Measurements from ENCODE around the gene SLX4IP.

The SLX4IP gene

DNA sequence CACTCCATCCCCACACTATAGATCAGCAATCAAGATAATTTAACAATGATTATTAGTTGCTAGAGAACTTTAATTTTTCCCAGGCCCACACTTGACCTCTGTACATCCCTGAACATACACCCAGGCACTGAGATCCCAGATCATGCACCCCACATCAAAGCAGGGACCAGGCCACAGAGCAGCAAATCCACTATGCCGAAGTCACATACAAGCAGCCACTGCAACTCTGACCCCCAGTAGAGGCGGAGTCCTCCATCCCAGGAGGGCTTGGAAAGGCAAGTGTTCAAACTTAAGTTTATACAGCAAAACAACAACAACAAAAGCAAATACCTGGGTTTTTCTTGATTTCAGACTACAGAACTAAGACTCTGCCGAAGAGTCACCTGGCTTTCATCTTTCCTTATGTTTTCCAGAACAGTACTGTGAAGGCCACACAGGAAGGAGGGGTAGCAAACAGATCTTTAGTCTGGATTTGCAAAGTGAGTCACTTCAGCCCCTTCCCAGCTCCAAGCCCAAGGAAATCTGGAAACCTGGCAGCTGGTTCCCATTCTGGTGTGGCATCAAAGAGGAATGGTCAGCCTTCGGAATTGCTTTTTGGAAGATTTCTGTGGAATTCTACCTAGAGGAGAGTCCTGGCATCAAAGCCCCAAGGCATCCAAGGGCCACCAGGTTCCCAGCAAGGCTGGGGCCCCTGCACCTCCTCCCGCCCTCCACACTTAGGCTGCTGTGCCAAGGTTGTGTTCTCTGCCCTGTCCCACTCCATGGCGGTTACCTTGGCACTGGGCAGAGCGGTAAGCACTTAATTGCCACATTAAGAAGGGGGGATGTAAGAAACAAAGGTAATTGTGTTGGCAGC, 231.3 kb downstream of the SLX4IP start:
- no peak for DNase-seq (ENCODE audit: low read depth)

DNA sequence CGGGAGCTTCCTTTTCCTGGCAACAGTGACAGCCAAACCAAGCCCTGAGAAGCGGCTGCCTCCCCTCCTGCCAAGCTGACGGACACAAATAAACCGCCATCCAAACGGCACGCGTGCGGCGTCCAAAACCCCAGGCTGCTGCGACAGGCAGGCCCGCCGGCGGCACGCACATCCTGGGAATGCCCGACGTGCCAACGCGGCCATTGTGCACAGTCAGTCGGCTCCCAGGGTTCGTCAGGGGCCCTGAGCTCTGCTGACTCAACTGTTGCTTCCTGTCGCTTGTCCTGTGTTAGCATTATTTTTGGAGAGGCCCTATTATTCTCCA, 231.9 kb downstream of the SLX4IP start:
- DNase-seq (ENCODE audit: low read depth): no peak

DNA sequence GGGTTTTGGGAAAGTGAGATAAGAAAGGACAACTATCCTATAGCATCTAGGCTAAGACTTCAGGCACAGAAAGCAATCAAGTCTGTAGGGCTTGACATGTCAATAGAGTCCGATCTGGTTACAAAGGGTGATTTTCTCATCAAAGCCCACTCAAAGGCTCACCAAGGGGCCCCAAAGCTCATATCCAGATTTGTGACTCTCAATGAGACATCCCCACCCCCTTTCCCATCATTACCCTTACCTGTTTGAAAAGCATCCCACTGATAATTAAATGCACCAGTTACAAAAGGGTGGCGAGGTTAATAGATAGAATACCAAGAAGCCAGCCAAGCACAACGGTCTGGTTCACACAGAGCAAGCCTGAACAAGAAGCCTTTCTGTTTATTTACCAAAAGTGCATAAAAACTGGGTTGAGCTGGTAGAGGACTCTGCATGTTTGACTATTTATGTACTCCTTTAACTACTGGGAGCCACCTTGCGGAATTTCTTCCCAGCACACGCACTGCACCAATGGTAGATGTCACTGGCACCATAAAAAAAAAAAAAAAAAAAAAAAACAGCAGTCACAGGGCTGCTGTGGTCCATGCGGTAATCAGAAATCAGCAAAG, 232.6 kb downstream of the SLX4IP start:
- no peak for DNase-seq (ENCODE audit: low read depth)

DNA sequence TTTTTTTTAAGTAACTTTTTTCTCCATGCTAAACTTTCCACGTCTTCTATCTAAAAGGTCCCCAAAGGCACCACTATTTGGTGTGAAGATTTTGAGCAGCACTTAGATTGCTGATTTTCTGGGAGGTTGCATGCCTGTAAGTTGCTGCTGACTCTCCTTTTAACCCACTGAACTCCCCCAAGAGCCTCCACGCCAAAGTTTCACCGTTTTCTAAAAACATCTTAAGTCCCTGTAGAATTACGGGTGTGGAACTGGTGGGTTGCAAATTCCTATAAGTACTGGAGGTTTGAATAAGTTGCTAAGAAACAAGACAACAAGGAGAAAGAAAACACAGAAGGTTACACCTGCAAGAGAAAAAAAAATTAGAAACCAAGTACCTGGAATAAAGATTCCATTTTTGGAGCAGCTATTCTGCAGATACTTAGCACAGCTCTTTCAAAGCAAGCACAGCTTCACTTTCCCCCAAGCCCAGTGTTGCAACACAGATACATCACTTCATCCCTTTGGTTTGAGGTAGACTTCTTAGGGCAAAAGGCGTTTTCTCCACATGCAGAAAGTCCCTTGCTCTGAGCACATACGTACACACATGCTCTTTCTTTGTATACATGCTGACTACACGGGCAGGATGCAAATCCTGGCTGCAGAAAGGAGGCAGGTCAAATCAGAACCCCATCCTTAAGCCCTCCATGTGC, 233.7 kb downstream of the SLX4IP start:
- DNase-seq (ENCODE audit: low read depth): no peak

DNA sequence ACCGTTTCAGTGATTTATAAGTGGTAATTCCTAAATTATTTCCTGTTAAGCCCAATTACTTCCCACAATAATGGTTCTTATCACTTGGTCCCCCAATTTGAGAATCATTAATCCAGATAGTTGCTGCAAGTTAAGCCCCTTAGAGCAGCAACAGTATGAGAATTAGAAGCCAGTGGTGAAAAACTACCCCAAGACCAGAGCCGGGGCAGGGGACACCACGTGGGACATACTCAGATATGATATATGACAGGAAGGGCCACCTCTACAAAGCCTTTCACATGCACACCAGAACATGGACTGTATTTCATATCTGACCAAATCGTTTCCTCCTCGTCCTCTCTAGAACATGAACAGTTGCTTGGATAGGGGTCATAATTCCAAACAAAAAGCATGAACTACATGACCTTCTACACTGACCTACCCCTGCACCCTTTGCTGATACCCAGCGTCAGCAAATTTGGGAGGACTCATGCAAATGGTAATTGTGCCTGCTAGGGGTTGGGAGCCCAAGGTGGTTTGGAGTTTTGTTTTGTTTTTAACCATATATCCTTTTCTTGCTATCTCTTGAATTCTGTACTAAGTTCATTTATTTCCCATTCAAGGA, 234.8 kb downstream of the SLX4IP start:
- DNase-seq (ENCODE audit: low read depth): no peak

DNA sequence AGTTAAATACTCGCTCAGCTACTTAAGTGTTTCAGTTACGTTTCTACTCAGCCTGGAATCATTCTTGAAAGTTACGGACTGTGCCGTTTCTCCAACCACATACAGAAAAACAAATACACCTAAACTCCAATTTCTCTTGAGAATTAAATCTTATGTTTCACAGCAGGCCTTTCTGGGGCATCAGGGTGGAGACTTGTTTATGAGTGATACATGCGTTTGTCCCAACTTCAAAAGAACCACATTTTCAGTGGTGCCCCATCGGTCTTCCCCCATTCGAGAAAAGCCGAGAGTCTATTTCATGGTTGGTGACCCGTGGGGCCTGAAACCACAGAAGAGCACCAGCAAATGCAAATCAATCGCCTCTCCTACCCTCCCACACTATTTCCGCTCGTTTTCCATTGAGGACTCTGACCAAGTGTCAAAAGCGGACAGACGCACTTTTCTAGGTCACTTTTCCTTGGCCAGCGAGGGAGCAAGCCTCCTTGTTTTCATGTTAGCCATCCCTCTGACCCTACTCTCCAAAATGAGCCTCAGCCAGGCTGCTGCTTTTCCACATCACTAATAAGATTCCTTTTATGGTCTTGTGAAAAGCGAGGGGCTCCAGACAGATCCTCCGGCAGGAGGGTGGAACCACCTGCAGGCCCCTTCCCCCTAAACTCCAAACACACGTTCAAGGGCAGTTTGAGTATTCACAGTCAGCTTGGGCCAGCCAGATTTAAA, 235.6 kb downstream of the SLX4IP start:
- no peak for DNase-seq (ENCODE audit: low read depth)

DNA sequence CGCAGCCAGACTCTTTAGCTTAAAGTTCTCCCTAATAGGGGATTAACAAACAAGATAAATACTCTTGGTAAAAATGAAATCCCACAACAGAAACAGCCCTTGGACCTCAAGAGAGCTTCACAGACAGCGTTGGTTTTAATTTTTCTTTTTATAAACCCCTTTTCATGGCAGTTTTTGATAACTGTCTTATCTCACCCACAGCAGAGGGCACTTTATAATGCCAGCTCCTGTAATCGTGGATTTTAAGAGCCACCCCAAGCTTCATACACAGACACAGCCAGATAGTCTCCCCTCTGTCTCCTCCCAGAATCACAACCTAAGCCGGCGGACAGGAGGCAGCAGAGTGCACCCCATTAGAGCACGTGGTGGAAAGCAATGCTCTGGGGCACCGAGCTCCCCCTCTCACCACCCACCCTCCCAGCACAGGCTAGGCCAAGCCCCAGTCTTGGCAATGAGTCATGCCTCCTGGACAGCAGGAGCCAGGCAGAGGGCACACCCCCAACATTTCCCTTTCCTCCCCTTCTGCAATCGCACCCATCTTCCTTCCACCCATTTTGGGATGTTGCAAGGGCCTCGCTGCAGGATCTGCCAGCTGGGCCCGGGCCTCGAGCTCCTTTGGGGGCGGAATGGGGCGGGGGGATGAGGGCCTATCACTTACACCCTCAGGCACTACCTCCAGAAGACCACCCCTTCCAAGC, 236.3 kb downstream of the SLX4IP start:
- DNase-seq (ENCODE audit: low read depth): no peak

DNA sequence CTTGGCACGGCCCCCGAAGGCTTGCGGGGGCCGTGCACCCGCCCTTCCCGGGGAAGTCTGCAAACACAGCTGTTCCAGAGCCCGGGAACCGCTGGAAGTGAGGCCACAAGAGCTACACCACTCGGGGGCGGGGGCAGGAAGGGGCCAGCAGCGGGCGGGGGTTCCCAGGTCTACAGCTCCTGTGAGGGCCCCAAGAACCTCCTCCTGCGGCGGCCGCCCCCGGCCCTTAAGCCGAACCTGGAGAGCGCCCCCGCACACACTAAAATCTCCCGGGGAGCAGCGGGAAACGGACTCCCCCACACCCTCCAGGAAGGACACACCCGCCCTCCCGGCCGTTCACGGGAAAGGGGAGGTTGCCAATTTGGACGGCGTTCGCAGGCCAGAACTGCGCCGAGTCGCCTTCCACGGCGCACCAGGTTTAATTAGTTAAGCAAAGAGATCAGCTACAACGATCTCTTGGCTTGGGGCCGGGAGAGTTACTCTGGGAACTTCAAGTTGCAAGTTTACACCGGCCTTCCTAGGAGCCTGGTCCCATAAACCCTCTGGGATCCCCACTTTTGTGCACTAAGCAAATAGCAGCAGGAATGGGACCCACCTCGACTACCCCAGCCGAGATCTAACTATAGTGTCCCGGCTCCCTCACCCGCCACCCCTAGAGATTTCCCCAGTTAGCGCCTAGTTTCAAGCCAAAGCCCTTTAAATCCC, 237.0 kb downstream of the SLX4IP start:
- DNase-seq (ENCODE audit: low read depth): no peak

DNA sequence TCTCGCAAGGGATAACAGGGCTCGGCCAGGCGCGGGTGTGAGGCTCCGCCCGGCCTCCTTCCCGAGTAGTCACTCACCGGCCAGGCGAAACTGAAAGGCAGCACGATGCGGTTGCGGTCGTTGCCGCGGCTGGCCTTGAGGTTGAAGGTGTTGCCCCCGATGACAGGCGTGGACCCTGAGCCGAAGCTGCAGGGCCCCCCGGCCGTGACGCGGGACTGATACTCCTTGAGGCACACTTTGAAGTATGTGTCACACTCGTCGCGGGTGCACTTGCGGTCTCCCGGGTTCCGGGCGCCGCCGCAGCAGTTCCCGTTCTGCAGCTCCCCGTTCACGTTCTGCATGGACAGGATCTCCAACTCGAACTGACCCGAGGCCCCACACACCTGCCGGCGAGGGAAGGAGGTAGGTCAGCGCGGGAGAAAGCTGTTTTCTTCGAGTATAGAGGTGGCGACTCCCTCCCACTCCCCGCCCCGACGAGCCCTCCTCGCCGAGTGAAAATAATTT, 237.6 kb downstream of the SLX4IP start:
- no peak for DNase-seq (ENCODE audit: low read depth)

DNA sequence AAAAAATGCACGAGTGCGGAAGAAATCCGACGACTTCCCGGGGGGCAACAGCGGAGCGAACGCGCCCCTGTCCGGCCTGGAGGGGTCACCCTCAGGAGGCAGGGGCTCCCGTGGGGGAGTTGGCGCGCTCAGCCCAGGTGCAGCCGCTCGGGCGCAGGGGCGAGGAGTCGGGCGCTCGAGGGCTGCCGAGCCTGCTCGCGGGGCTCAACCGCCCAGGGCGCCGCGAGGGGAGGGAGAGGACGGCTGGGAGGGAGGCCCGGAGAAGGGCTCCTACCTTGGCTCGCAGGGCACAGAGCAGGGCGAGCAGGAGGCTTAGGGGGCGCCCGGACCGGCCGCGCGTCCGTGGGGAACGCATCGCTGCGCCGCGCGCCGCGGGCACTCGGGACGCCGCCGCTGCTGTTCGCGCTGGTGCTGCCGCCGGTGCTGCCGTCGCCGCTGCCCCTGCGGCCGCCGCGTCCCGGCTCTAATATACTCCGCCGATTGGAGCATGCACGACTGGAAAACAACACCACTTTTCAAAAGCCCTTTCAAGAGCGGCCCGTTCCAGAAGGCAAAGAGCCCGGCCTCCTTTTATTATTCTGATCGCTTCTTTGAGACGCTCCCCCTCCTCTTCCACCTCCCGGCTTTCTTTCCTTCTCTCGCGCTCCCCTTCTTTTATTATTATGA, 238.2 kb downstream of the SLX4IP start:
- DNase-seq (ENCODE audit: low read depth): no peak

DNA sequence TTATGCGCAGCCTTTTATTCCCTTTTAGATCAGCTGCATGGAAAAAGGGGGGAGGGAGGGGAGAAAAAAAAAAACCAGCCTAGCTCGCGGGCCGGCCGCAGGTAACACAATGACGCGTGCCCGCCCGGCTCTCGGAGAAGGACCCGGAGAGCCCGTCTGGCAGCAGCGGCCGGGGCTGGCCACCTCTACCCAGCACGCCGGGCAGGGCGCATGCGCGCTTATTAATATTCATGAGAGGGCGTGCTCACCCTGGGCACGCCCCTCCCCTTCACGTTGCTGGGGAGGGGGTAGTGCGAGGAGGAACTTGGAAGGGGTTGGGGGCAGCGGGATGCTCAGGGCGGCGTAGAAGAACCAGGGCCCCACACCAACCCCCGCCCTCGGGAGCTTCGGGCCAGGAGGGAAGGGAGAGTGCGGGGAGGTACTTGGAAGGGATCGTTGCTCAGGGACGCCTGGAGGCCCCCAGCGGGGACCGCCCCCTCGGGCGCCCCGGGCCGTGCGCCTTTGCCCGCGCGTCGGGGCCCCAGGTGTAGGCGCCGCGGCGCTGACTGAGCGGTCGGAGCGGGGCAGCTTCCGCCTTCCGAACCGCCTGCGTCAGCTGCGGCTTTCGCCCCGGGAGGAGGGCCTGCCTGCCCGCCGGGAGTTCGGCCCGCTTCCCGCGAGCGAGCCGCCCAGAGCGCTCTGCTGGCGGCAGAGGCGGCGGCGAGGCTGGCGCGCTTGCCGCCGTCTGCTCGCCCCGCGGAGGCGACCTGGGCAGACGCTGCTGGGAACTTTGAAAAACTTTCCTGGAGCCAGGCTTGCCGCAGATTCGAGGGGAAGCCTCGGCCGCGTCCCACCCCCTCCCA, 239.0 kb downstream of the SLX4IP start, which contains the start of gene JAG1:
Gene JAG1, minus strand, starts transcription at position 158 of the 842 bp plus-strand sequence. CDS start 469 bp downstream, outside the sequence.
- DNase-seq (ENCODE audit: low read depth): no peak

DNA sequence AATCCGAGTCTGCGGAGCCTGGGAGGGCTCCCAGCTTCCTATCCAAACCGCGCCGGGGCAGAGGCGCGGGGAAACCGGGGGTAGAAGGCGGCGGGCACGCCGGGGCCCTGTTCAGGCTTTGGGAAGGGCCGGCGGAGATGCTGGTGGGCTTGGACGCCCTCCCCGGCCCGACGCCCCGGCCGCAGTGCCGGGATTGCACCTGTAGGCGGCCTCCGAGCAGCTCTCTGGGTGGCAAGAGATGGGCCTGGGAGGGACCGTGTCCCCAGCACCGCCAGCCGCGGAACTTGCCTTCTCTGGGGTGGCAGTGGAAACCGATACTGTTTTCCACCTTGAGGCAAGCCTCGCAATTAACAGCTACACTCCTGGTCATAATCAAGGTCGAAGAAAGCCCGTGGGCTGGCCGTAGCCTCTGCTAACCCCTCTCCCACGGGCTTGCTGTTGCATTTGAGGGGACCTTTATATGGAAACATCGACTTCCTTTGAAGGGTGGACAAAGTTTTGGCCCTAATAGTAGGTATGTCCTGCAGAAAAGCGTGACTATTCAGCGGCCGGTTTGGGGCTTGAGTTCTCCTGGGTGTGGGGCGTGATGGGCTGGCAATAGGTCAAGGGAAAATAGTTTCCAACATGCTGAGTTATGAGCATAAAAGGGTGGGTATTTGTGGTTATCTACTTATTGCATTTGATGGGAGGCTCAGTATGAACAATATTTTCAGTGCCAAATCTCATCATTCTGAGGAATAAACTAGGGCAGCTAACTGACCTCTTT, 239.8 kb downstream of the SLX4IP start:
- no peak for DNase-seq (ENCODE audit: low read depth)

DNA sequence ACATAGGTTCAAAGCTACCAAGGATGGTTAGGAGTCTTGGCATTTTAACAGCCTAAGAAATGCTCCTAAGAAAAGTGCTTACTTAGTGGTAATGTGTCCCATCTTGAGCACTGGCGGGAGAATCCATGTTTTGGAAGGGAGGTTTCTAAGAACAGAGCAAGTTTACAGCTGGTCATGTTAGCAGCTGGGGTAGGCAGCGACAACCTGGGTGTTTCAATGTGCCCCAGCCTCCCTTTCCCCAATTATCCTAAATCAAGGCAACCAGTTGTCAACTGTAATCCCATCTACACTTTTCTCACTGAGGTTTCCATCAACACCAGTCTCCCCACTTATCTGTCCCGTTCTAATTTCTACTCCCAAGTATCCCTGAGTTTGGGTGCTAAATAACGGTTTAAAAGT, 240.3 kb downstream of the SLX4IP start:
- DNase-seq (ENCODE audit: low read depth): no peak

DNA sequence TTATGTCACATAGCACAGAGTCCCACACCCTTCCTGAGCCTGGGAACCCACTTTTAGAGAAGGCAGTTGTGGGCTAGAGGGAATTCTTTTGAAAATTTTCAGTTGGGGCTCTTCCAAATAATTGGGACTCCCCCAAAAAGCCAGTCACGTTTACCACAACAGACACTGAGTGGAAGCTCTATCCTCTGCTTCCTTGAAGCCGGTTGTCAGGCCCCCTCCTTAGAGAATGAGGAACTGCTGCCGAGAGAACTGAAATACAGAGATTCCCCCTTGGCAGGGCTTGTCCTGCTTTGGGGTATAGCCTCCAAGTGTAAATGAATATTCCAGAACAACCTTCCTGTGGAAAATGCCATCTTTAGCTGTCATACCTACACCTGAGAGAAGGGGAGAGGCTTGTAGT, 241.4 kb downstream of the SLX4IP start:
- DNase-seq (ENCODE audit: low read depth): no peak
